Loucy (cell line): ENCODE data around the gene PARD6G.

ENCODE experiments used
- EZH2phosphoT487 ChIP-seq: fragments of 200-600 bp; IDR thresholded peaks from 2 replicates; pipeline ENCODE4 v1.6.1; 2018; ENCODE audit warnings: antibody characterized with exemption, mild to moderate bottlenecking, moderate library complexity, borderline replicate concordance
- TF ChIP-seq, protein P1 (sequence below): fragments of 200-600 bp; sonication (generic); conservative IDR thresholded peaks from 2 replicates; pipeline ENCODE4 v1.5.1; 2014; ENCODE audit warnings: mild to moderate bottlenecking, antibody characterized with exemption, low read length

DNA sequence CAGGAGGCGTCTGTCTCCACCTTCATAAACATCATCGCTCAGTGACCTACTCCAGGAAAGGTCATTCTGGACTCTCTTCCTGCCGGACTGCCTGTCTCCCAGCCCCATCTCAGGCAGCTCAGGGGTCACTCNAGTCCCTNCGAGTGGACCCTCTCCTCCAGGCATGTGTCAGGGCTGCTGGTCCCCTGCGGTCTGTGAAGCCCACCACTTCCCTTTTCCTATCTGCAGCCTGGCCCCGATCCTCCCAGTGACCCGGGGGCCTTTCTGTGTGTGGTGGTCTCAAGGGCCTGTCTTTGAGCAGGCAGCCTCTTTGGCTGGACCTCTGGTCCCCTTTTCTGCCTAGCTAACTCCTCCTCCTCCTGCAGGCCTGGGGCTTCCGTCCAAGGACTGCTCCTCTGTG, 5.9 kb upstream of the PARD6G start:
- TF ChIP-seq, protein P1, sequence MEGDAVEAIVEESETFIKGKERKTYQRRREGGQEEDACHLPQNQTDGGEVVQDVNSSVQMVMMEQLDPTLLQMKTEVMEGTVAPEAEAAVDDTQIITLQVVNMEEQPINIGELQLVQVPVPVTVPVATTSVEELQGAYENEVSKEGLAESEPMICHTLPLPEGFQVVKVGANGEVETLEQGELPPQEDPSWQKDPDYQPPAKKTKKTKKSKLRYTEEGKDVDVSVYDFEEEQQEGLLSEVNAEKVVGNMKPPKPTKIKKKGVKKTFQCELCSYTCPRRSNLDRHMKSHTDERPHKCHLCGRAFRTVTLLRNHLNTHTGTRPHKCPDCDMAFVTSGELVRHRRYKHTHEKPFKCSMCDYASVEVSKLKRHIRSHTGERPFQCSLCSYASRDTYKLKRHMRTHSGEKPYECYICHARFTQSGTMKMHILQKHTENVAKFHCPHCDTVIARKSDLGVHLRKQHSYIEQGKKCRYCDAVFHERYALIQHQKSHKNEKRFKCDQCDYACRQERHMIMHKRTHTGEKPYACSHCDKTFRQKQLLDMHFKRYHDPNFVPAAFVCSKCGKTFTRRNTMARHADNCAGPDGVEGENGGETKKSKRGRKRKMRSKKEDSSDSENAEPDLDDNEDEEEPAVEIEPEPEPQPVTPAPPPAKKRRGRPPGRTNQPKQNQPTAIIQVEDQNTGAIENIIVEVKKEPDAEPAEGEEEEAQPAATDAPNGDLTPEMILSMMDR, result no peak
- no peak for TF ChIP-seq EZH2phosphoT487
